ENCODE data around the gene OPRL1.
"Not testable (repeated sequence)": the region's sequence is repeated elsewhere in the genome, so short reads cannot be mapped to it uniquely, and the experiment has no call there.

Gene OPRL1

GRCh38 chr20:64088586-64088985 lies 8.7 kb downstream of the OPRL1 start:
- not testable (repeated sequence) for DNase-seq

GRCh38 chr20:64090165-64090564 lies 10.3 kb downstream of the OPRL1 start:
- no peak for DNase-seq

GRCh38 chr20:64091340-64091739 lies 11.5 kb downstream of the OPRL1 start:
- DNase-seq = no peak

- no peak for DNase-seq
These were observed 11.9 kb downstream of the OPRL1 start for GRCh38 chr20:64091770-64092169.

GRCh38 chr20:64092258-64093012 lies 12.6 kb downstream of the OPRL1 start:
- no peak for DNase-seq

GRCh38 chr20:64093013-64093503 lies 13.2 kb downstream of the OPRL1 start:
- no peak for DNase-seq

GRCh38 chr20:64095455-64095854 lies 15.6 kb downstream of the OPRL1 start:
- DNase-seq = no peak

GRCh38 chr20:64095927-64096326 lies 16.0 kb downstream of the OPRL1 start:
- DNase-seq = no peak

GRCh38 chr20:64096535-64096934 lies 16.7 kb downstream of the OPRL1 start:
- no peak for DNase-seq

GRCh38 chr20:64098471-64099013 lies 18.7 kb downstream of the OPRL1 start:
- no peak for DNase-seq

- DNase-seq = no peak
These were observed 19.4 kb downstream of the OPRL1 start for GRCh38 chr20:64099086-64099786.

GRCh38 chr20:64099880-64100565 lies 20.1 kb downstream of the OPRL1 start:
- no peak for DNase-seq

GRCh38 chr20:64100566-64100888 lies 20.6 kb downstream of the OPRL1 start:
- DNase-seq = no peak

GRCh38 chr20:64100946-64101688 lies 21.2 kb downstream of the OPRL1 start:
- DNase-seq = no peak

- peak in 1 of 2 donors; percentile 54 for DNase-seq
These were observed 22.1 kb downstream of the OPRL1 start for GRCh38 chr20:64101731-64102621.

- DNase-seq = no peak
These were observed 22.9 kb downstream of the OPRL1 start for GRCh38 chr20:64102647-64103354.

GRCh38 chr20:64103871-64104666 lies 24.2 kb downstream of the OPRL1 start:
- no peak for DNase-seq

- DNase-seq = no peak
These were observed 25.0 kb downstream of the OPRL1 start for GRCh38 chr20:64104667-64105451.

GRCh38 chr20:64105846-64106434 lies 26.1 kb downstream of the OPRL1 start:
- no peak for DNase-seq

Data from inflammatory macrophage treated with lipopolysaccharide for 1 hour (primary cell).